NCI-H524 (cell line): ENCODE measurements around the gene TCF7L2.
A peak's percentile ranks its signal among the peaks of the same experiment; 100 is the strongest.

Source experiments
- DNase-seq, 2 experiments: peaks; one replicate each; lab custom pipeline; 2025; lab: John Stamatoyannopoulos, UW

Gene TCF7L2

DNA sequence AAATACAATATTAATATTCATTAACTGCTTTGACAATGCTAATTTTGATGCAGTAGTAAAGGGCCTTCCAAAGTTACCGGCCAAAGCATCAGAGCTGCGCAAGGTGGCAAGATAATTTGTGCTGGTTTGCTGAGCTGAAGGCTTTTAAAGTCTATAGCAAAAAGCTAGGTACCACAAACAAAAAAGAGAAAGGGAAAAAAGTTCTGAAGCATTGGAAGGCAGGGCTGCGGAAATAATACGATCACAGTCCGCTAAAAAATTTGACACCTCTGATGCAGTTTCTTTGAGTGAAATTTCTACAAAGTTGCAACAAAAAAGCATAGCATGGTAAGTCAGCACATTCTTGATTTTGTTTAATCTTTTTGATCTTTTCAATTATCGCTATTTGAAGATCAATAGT is 175.6 kb downstream of the TCF7L2 start:
- no peak for DNase-seq

- peak in 1 of 2 experiments; percentile 51 for DNase-seq
Observed at GRCh38 chr10:113126229-113127201, 176.5 kb downstream of the TCF7L2 start.

- DNase-seq, result no peak
Observed at GRCh38 chr10:113127261-113127900, 177.3 kb downstream of the TCF7L2 start.

DNA sequence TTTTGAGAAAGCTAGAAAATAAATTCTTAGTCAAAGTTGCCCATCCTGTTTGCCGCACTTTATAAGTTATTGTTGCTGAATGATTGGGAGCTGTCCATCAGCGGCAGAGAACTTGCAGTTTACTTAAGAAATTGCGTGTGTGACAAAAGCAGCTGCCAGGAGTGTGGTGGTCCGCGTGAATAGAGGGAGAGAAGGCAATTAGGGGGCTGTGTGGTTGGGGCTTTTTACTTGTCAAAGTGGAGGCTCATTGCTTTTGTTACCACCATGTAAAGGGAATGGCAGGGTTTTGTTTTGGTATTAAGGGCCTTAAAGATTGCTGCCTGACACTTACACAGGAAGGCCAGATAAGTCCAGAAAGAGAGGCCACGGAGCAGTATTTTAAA is 177.8 kb downstream of the TCF7L2 start:
- DNase-seq, result no peak

- DNase-seq, result no peak
Observed at GRCh38 chr10:113128450-113129070, 178.5 kb downstream of the TCF7L2 start.

GRCh38 chr10:113129117-113129516 is 179.1 kb downstream of the TCF7L2 start:
- no peak for DNase-seq

DNA sequence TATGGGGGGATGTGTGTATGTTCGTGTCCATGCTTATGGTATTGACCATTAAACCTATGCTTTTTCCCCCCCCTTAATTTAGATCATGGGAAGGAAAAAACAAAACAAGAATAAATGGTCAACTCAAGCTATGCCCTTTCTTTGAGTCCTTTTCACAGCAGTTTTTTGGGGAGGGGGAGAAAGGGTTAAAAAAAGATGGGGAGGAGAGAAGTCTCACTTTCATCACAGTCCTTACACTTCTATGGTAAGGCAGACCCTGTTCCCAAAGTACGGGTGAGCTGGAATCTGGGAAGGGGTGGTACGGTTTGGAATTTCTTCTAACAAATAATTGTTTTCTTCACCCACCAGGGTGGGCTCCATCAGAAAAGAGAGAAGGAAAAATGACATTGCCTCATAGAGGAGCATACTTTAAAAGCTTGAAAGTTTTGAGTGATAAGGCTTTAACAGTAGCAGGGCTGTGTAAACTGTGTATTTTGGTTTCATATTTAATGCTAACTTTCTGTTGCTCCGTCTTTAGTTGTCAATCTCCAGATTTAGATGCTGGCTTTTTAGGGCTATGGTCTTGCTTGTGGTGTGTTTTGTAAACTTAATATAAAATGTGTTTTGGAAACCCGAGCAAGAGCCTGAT is 180.1 kb downstream of the TCF7L2 start:
- DNase-seq, result no peak

DNA sequence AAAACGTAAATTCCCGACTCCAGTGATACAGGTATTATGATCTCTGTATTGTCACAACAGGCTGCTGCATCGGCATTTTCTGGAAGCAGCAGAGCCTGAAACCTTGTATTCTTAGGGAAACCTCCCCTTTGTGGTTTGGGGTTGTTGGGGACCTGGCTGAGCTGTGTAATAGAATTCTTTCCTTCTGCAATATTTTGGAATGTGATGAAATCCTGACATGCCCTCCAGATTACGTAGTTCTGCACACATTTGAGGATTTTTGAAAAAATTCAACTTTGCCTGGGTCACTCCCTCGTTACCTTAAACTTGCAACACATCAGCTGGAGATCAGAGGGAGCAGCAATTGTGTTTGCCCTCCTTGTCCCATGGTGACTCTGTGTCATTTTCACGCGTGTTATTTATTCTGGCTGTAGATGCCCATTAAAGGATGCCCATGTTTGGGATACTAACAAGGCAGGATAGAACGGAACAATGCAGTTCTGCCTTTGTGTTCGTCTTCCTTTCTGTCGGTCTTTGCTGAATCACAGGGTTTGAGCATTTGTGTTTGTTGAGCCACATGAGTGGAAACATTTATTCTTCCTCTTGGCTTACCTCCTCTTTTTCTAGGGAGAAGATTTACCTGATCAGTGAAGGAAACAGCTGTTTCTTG is 181.7 kb downstream of the TCF7L2 start:
- no peak for DNase-seq

DNA sequence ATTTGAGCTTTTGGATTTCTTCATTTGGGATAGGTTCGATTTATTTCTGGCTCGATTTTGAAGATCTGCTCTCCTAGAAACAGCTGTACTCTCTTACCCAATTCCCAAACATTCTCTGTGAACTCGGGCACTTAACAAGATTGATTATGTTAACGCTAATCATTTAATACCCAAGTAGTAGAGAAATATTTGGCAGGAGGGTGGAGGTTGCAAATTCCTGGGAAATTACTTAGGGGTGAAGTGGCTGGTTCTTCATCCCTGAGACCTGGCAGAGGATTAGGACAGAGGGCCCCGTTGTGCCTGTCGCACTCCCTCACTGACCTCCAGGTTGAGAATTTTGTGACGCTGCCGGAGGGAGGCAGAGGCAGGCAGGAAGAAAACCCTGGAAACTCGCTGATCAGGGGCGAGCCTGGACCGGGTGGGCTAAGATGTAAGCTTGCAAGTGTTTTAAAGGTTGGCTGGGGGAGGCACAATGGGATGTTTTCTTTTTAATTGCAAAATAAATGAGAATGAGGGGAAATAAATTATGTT is 182.6 kb downstream of the TCF7L2 start:
- no peak for DNase-seq

- no peak for DNase-seq
Observed at GRCh38 chr10:113133497-113134115, 183.6 kb downstream of the TCF7L2 start.

GRCh38 chr10:113135025-113135424 is 185.0 kb downstream of the TCF7L2 start:
- no peak for DNase-seq

DNA sequence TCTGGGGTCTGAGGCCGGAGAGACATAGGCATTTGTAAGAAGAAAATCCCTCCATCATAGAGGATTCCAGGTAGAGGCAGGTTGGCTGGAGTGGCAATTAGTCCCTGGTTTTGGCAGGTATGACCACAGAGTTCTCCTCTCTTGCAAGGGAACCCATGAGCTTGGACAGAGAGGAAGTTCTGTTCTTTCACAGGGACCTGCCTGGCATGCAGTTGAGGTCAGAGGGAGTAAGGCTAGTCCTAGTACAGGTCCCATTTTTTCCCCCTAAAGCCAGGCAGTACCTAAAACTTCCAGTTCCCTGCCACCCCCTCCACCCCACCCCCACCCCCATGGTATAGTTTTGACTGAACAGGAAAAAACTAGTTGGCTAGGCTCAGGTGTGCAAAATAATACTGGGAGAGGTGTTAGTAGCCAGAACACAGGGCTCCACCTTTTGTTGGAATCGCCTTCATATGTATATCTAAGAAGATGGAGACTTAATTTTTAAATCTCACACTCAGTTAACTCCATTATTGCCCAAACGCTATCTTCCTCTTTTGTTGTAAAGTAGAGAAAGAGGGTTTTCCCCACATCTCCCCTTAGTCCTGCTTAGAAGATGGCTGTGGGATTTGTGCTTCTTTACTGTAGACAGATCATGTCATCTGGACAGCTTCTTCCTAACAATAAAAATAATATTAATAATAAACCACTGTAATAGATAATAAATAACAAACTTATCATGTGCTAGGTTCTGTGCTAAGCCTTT is 188.1 kb downstream of the TCF7L2 start:
- DNase-seq, result no peak

DNA sequence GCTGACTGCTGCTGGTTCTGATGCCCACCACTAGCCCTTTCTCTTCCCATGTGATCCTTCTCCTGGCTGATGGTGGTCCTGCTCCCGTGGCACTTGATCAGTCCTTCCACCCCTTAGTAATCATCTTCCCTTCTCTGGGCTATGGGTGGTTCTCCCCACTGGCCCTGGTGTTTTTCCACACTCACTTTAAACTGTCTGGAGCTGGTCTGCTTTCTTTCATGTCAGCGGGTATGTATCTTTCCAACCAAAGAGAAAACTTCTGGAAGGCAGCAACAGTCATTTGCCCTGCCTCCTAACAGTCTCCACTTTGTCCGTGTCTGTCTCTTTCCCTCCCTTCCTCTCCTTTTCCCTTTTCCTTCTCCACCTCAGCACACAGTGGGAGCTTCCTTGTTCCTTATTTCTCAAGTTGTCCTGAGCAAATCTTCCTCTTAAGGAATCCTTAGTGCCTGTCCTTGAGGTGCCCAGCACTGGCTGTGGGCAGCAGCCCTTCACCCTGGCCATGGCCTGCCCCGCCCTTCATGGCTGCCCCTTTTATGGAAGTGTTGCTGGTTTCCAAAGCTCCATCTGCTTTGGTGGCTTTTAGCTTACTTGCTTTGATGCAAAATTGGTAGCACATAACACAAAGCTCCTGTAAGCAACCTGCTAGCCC is 189.0 kb downstream of the TCF7L2 start:
- no peak for DNase-seq

DNA sequence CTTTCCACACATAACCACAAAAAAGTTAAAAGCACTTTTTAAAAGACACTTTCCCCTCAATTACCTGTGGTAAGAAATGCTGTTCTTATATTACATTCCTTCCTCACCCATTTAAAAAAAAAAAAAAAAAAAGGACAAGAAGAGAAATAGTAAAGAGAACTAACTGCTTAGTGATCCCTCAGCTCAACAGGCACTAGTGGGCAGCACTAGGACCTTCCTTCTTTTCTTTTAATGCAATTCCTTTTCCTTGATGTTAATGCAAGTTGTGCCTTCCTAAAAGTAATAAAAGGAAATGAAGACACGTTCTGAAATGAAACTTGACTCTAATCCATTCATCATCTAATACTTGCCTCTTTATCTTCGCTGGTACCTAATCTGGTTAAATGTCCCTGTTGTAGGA is 189.7 kb downstream of the TCF7L2 start:
- DNase-seq, result peak in 1 of 2 experiments; percentile 15

- DNase-seq, result no peak
Observed at GRCh38 chr10:113140143-113141011, 190.3 kb downstream of the TCF7L2 start.

DNA sequence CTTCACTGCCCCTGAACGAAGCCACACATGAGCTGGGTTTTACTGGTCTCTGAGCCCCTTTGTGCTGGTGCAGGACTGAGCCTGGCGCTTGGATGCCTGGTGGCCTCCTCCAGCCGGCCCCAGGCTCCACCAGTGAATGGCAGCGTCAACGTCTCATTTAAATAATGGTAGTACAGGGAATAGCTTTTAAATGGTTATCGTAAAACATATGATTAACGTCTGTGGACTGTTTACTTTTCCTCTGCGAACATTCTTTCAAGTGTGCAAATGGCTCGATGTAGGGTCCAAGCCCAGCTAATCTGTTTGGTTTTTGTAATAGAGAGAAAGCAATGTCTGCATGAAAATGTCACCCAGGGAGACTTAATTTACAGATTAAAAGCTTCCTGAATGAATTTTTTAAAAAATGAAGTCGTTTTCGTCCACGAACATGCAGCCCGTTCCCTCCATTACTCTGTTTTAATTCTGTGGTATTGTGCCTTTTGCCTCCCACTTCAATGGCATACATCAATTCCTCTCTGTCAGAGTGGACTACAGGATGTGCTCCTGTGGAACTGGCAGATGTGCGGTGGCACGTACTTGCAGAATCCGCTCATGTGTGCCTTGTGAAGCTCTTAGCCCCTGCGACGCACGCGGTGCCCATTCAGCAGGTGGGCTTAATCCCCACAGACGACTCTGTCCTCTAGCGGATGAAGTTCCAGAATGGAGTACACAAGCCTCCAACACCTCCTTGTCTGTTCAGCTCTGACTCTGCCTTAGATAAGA is 192.7 kb downstream of the TCF7L2 start:
- peak in 1 of 2 experiments; percentile 51 for DNase-seq

- DNase-seq, result no peak
Observed at GRCh38 chr10:113144576-113144975, 194.5 kb downstream of the TCF7L2 start.
